Right cardiac atrium (tissue), 5 donors: ENCODE data around the gene MRAS. TPM values are rescaled to one million over a fixed set of nuclear protein-coding genes. Genes with fewer than 3 reads are reported as not detected.
"Not testable (repeated sequence)": the region's sequence is repeated elsewhere in the genome, so short reads cannot be mapped to it uniquely, and the experiment has no call there.

ENCODE experiments used
- ATAC-seq, 2 donors: fragments of 200-7000 bp; cut with Tn5 transposase; one replicate each; pipeline versions ENCODE4 v1.8.0 to v1.9.1; 2020; ENCODE audit warnings: moderate library complexity in 2 of 2, mild to moderate bottlenecking in 1 of 2
- DNase-seq, 3 donors: peaks; one replicate each; pipeline ENCODE4 v3.0.0-alpha.2; 2020
- H3K27ac ChIP-seq: one replicate; pipeline ENCODE4 v1.5.1; 2013; ENCODE audit warnings: mild to moderate bottlenecking, low read length, control low read depth, moderate library complexity
- H3K27me3 ChIP-seq: one replicate; pipeline ENCODE4 v1.6.1; 2013; ENCODE audit not compliant: control insufficient read depth, insufficient read depth
- H3K4me1 ChIP-seq: one replicate; pipeline ENCODE4 v1.6.1; 2013; ENCODE audit warnings: low read length; ENCODE audit not compliant: control insufficient read depth, insufficient read depth
- H3K4me3 ChIP-seq: one replicate; pipeline ENCODE4 v1.5.1; 2013; ENCODE audit warnings: low read length, control low read depth
- H3K9me3 ChIP-seq: one replicate; pipeline ENCODE4 v1.6.1; 2013; ENCODE audit warnings: low read length; ENCODE audit not compliant: control insufficient read depth
- WGBS: extraction: QIAGEN DNeasy Blood & Tissue Kit; methylation state at CpG from one replicate; pipeline ENCODE4 v1.1.7; 2013; 5-methylcytosine and 5-hydroxymethylcytosine counted together
- intact Hi-C, 4 donors: fragments of 100-400 bp; cut with DNase I; formaldehyde crosslinking; loops; one replicate each; pipeline versions ENCODE4 v1.11.0 to v1.14.0; 2022 to 2023
- polyA plus RNA-seq: library from polyadenylated mRNA; stranded (reverse); fragments of 200-250 nt; gene quantifications from one replicate; pipeline ENCODE4 v1.2.3, GENCODE V29; 2013
- total RNA-seq, 4 donors: library from RNA; stranded (reverse); fragmentation: NEBNext Ultra II Directional; extraction: Animal tissue kit (Norgen Biotek cat#: 25700); gene quantifications; one replicate each; pipeline ENCODE4 v1.2.1, GENCODE V29; 2021
- donor health status: healthy with polysubstance abuse.
- donor health status: DM: no; HTN: yes; CAD: no.
- donor health status: DM: no; HTN: no; CAD: no.
- donor health status: DM: no; HTN: yes; CAD: no; lungs with severe emphysema.
- donor health status: DM: yes; HTN: yes; CAD: no.

MRAS gene
- total and polyA plus RNA-seq, 5 donors, result 184 to 374 (median 298) TPM

GRCh38 chr3:138401834-138402233, 53.5 kb downstream of the MRAS start:
- 88% methylated on average over 7 of the region's 7 CpGs for WGBS
- Histone ChIP-seq H3K9me3 (no peaks in the 10 kb centered on the region), H3K4me3 (no peak overlapping the region), H3K27ac (no peak overlapping the region), H3K27me3 (no peaks in the 10 kb centered on the region), H3K4me1 (peaks cover 9% of the 10 kb centered on the region)
- intact Hi-C loops, result no loop called here
- ATAC-seq, result peak in 1 of 2 donors; percentile 17
- DNase-seq, result no peak

GRCh38 chr3:138404121-138404520, 55.7 kb downstream of the MRAS start:
- no peak for ATAC-seq
- no peaks in the 10 kb centered on the region for H3K27me3 ChIP-seq
- WGBS, result 95% methylated on average over 6 of the region's 6 CpGs
- no peaks in the 10 kb centered on the region for H3K4me1 ChIP-seq
- no peaks in the 10 kb centered on the region for H3K9me3 ChIP-seq
- H3K27ac ChIP-seq, result no peak overlapping the region
- intact Hi-C loops, result no loop called here
- DNase-seq, result no peak
- no peak overlapping the region for H3K4me3 ChIP-seq

GRCh38 chr3:138405001-138405400, 56.6 kb downstream of the MRAS start:
- Histone ChIP-seq H3K9me3 (no peaks in the 10 kb centered on the region), H3K27ac (no peak overlapping the region), H3K27me3 (no peaks in the 10 kb centered on the region), H3K4me3 (no peak overlapping the region), H3K4me1 (no peaks in the 10 kb centered on the region)
- DNase-seq (no peak), ATAC-seq (no peak)
- intact Hi-C loops, result no loop called here
- WGBS, result 90% methylated on average over 7 of the region's 7 CpGs

- Histone ChIP-seq H3K4me1 (no peaks in the 10 kb centered on the region), H3K4me3 (no peak overlapping the region), H3K9me3 (no peaks in the 10 kb centered on the region), H3K27ac (no peak overlapping the region), H3K27me3 (no peaks in the 10 kb centered on the region)
- ATAC-seq (no peak), DNase-seq (no peak)
- intact Hi-C loops, result no loop called here
- 77% methylated on average over 5 of the region's 5 CpGs for WGBS
These were observed 57.1 kb downstream of the MRAS start for GRCh38 chr3:138405486-138405885.

GRCh38 chr3:138406606-138407005, 58.2 kb downstream of the MRAS start:
- intact Hi-C loops, result no loop called here
- Histone ChIP-seq H3K4me3 (no peak overlapping the region), H3K27me3 (no peaks in the 10 kb centered on the region), H3K4me1 (no peaks in the 10 kb centered on the region), H3K27ac (no peak overlapping the region), H3K9me3 (no peaks in the 10 kb centered on the region)
- WGBS, result 81% methylated on average over 2 of the region's 2 CpGs
- DNase-seq (no peak), ATAC-seq (no peak)

- Histone ChIP-seq H3K9me3 (no peaks in the 10 kb centered on the region), H3K27ac (no peak overlapping the region), H3K4me1 (no peaks in the 10 kb centered on the region), H3K4me3 (no peak overlapping the region), H3K27me3 (no peaks in the 10 kb centered on the region)
- ATAC-seq (no peak), DNase-seq (no peak)
- 77% methylated on average over 3 of the region's 3 CpGs for WGBS
- intact Hi-C loops, result no loop called here
These were observed 59.0 kb downstream of the MRAS start for GRCh38 chr3:138407236-138407907.

- H3K27me3 ChIP-seq, result no peaks in the 10 kb centered on the region
- intact Hi-C loops, result no loop called here
- H3K4me3 ChIP-seq, result no peak overlapping the region
- no peak overlapping the region for H3K27ac ChIP-seq
- no peaks in the 10 kb centered on the region for H3K4me1 ChIP-seq
- peak in 1 of 2 donors; percentile 34 for ATAC-seq
- WGBS, result 52% methylated on average over 7 of the region's 7 CpGs
- no peaks in the 10 kb centered on the region for H3K9me3 ChIP-seq
- peak in 1 of 3 donors; percentile 28 for DNase-seq
These were observed 60.6 kb downstream of the MRAS start for GRCh38 chr3:138408751-138409570.

- intact Hi-C loops, result loop anchor here in 1 of 4 donors (5.0 kb wide), 1 partner anchor 81 kb away; no protein-coding TSS in a partner anchor
- 61% methylated on average over 9 of the region's 9 CpGs for WGBS
- no peaks in the 10 kb centered on the region for H3K27me3 ChIP-seq
- no peak overlapping the region for H3K4me3 ChIP-seq
- H3K27ac ChIP-seq, result no peak overlapping the region
- ATAC-seq, result peak in 1 of 2 donors; percentile 34
- H3K4me1 ChIP-seq, result no peaks in the 10 kb centered on the region
- no peaks in the 10 kb centered on the region for H3K9me3 ChIP-seq
- DNase-seq, result no peak
These were observed 64.6 kb downstream of the MRAS start for GRCh38 chr3:138412821-138413551.

- H3K27me3 ChIP-seq, H3K9me3 ChIP-seq, H3K4me1 ChIP-seq, H3K4me3 ChIP-seq, intact Hi-C loops, ATAC-seq, H3K27ac ChIP-seq, DNase-seq: not testable (repeated sequence)
- WGBS, result 72% methylated on average over 4 of the region's 4 CpGs
These were observed 67.9 kb downstream of the MRAS start for GRCh38 chr3:138416236-138416635.

GRCh38 chr3:138417559-138417982, 69.2 kb downstream of the MRAS start:
- Histone ChIP-seq H3K9me3 (no peaks in the 10 kb centered on the region), H3K27ac (no peak overlapping the region), H3K4me3 (no peak overlapping the region), H3K4me1 (no peaks in the 10 kb centered on the region), H3K27me3 (no peaks in the 10 kb centered on the region)
- ATAC-seq, result peak; percentile 89
- DNase-seq, result peak; percentile 76 to 88 (median 88)
- 15% methylated on average over 7 of the region's 7 CpGs for WGBS
- intact Hi-C loops, result no loop called here
